ENCODE data around the gene ZNF558. TPM values are rescaled to one million over a fixed set of nuclear protein-coding genes. Genes with fewer than 3 reads are reported as not detected.
A peak's percentile ranks its signal among the peaks of the same experiment; 100 is the strongest.

Gene ZNF558
- total RNA-seq, 1 experiment from 2014 or later, result 18.7 TPM

DNA sequence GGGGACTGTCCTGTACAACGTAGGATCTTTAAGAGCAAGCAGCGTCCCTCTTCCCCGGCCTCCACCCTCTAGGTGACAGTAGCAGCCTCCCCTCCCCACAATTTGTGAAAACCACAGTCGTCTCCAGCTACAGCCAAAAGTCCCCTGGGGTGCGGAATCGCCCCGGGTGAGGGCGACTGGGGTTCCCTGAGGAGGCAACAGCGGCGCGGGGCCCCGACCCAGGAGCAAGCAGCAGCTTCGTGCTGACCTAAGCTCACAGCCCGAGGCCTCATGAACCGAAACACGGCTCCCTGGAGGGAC is 322 bp downstream of the ZNF558 start:
- no peak for TF ChIP-seq EZH2 (IDR thresholded peaks at IDR 0.05; ENCODE audit: borderline replicate concordance, low read depth, low read length, poor library complexity, severe bottlenecking)
- Histone ChIP-seq H3K4me3 (ENCODE audit: low read depth, low read length, poor library complexity, severe bottlenecking) (peak overlapping the region; percentile 88), H3K4me1 (ENCODE audit: insufficient read depth, low read length, poor library complexity, severe bottlenecking) (peaks cover 7% of the 10 kb centered on the region), H3K27ac (ENCODE audit: low read depth, low read length, poor library complexity, severe bottlenecking) (peak overlapping the region; percentile 98), H3K27me3 (replicated peaks; ENCODE audit: insufficient read depth, low read depth, low read length, poor library complexity) (no peaks in the 10 kb centered on the region), H3K36me3 (ENCODE audit: insufficient read depth, low read length, poor library complexity, severe bottlenecking) (peaks cover 4% of the 10 kb centered on the region), H3K9me3 (ENCODE audit: low read depth, low read length, poor library complexity, severe bottlenecking) (no peaks in the 10 kb centered on the region)
- no peak for DNase-seq (ENCODE audit: low spot score)
- intact Hi-C loops (cut with micrococcal nuclease; ENCODE audit: unreplicated experiment), result no loop called here
- BruUV-seq (replicated peaks), result no TSS peak
- ChIA-PET POLR2A (ENCODE audit: low non-redundant PET) (no interaction called here), CTCF (no interaction called here)

DNA sequence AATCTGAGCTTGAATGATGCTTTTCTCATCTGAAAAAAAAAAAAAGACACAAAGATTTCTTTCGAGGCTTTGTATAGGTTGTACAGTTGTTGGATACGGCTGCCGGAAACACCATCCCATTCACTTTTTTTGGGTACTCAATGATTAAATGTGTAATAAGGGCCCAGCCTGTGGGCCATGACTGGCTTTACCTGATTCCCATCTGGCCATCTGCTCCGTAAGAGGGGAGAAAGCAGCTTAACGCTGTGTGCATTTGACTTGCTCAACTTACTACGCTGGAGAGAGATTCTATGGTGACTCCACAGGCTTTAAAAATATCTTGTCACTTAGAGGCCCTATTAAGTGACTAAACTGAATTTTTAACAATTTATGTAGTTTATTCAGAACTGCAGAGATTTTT is 731 bp downstream of the ZNF558 start:
- no peak for DNase-seq (ENCODE audit: low spot score)
- H3K4me1 ChIP-seq (ENCODE audit: insufficient read depth, low read length, poor library complexity, severe bottlenecking), result peaks cover 7% of the 10 kb centered on the region
- H3K4me3 ChIP-seq (ENCODE audit: low read depth, low read length, poor library complexity, severe bottlenecking), result peak overlapping the region; percentile 88
- H3K9me3 ChIP-seq (ENCODE audit: low read depth, low read length, poor library complexity, severe bottlenecking), result no peaks in the 10 kb centered on the region
- POLR2A ChIA-PET (ENCODE audit: low non-redundant PET), result no interaction called here
- CTCF ChIA-PET, result no interaction called here
- TSS peak; percentile 54 for BruUV-seq (replicated peaks)
- peak overlapping the region; percentile 98 for H3K27ac ChIP-seq (ENCODE audit: low read depth, low read length, poor library complexity, severe bottlenecking)
- intact Hi-C loops (cut with micrococcal nuclease; ENCODE audit: unreplicated experiment), result no loop called here
- no peaks in the 10 kb centered on the region for H3K27me3 ChIP-seq (replicated peaks; ENCODE audit: insufficient read depth, low read depth, low read length, poor library complexity)
- no peak for TF ChIP-seq EZH2 (IDR thresholded peaks at IDR 0.05; ENCODE audit: borderline replicate concordance, low read depth, low read length, poor library complexity, severe bottlenecking)
- TF ChIP-seq, protein P1, sequence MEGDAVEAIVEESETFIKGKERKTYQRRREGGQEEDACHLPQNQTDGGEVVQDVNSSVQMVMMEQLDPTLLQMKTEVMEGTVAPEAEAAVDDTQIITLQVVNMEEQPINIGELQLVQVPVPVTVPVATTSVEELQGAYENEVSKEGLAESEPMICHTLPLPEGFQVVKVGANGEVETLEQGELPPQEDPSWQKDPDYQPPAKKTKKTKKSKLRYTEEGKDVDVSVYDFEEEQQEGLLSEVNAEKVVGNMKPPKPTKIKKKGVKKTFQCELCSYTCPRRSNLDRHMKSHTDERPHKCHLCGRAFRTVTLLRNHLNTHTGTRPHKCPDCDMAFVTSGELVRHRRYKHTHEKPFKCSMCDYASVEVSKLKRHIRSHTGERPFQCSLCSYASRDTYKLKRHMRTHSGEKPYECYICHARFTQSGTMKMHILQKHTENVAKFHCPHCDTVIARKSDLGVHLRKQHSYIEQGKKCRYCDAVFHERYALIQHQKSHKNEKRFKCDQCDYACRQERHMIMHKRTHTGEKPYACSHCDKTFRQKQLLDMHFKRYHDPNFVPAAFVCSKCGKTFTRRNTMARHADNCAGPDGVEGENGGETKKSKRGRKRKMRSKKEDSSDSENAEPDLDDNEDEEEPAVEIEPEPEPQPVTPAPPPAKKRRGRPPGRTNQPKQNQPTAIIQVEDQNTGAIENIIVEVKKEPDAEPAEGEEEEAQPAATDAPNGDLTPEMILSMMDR (conservative IDR thresholded peaks at IDR 0.05; ENCODE audit: low read depth, low read length), result no peak
- peaks cover 4% of the 10 kb centered on the region for H3K36me3 ChIP-seq (ENCODE audit: insufficient read depth, low read length, poor library complexity, severe bottlenecking)

DNA sequence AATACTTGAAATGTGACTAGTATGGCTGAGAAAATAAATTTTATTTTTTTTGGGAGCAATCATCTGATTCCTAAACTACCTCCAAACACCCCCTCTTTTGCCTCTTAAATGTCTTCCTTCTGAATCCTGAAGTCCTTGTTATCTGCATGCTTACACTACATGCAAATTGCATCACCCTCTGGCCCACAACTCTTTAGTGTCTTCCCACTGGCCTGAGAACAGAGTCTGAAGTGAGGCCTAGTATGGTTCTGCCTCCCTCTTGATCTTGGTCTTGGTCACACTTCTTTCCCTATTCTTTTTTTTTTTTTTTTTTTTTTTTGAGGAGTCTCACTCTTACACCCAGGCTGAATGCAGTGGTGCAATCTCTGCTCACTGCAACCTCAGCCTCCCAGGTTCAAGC is 4.8 kb downstream of the ZNF558 start:
- H3K4me3 ChIP-seq (ENCODE audit: low read depth, low read length, poor library complexity, severe bottlenecking), result no peak overlapping the region
- POLR2A ChIA-PET (ENCODE audit: low non-redundant PET), result no interaction called here
- no peaks in the 10 kb centered on the region for H3K9me3 ChIP-seq (ENCODE audit: low read depth, low read length, poor library complexity, severe bottlenecking)
- no peaks in the 10 kb centered on the region for H3K27me3 ChIP-seq (replicated peaks; ENCODE audit: insufficient read depth, low read depth, low read length, poor library complexity)
- H3K4me1 ChIP-seq (ENCODE audit: insufficient read depth, low read length, poor library complexity, severe bottlenecking), result peaks cover 7% of the 10 kb centered on the region
- no peak for TF ChIP-seq EZH2 (IDR thresholded peaks at IDR 0.05; ENCODE audit: borderline replicate concordance, low read depth, low read length, poor library complexity, severe bottlenecking)
- TF ChIP-seq, protein P1 (conservative IDR thresholded peaks at IDR 0.05; ENCODE audit: low read depth, low read length), result no peak
- intact Hi-C loops (cut with micrococcal nuclease; ENCODE audit: unreplicated experiment), result no loop called here
- DNase-seq (ENCODE audit: low spot score), result no peak
- H3K27ac ChIP-seq (ENCODE audit: low read depth, low read length, poor library complexity, severe bottlenecking), result no peak overlapping the region
- H3K36me3 ChIP-seq (ENCODE audit: insufficient read depth, low read length, poor library complexity, severe bottlenecking), result peaks cover 7% of the 10 kb centered on the region
- BruUV-seq (replicated peaks), result no TSS peak
- CTCF ChIA-PET, result no interaction called here

DNA sequence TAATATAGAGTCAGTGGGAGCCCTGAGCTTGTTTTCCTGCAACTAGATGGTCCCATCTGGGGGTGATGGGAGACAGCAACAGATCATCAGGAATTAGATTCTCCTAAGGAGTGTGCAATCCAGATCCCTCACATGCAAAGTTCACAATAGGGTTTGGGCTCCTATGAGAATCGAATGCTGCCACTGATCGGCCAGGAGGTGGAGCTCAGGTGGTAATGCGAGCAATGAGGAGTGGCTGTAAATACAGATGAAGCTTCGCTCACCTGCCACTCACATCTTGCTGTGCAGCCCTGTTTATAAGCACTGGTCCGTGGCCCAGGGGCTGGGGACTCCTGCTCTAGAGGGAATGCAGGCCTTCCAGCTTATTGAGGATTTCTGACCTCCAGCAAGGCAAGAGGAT is 5.7 kb downstream of the ZNF558 start:
- DNase-seq (ENCODE audit: low spot score), result no peak
- BruUV-seq (replicated peaks), result no TSS peak
- CTCF ChIA-PET, result no interaction called here
- Histone ChIP-seq H3K27ac (ENCODE audit: low read depth, low read length, poor library complexity, severe bottlenecking) (no peak overlapping the region), H3K9me3 (ENCODE audit: low read depth, low read length, poor library complexity, severe bottlenecking) (no peaks in the 10 kb centered on the region), H3K27me3 (replicated peaks; ENCODE audit: insufficient read depth, low read depth, low read length, poor library complexity) (no peaks in the 10 kb centered on the region), H3K36me3 (ENCODE audit: insufficient read depth, low read length, poor library complexity, severe bottlenecking) (peaks cover 11% of the 10 kb centered on the region), H3K4me1 (ENCODE audit: insufficient read depth, low read length, poor library complexity, severe bottlenecking) (peaks cover 4% of the 10 kb centered on the region), H3K4me3 (ENCODE audit: low read depth, low read length, poor library complexity, severe bottlenecking) (no peak overlapping the region)
- intact Hi-C loops (cut with micrococcal nuclease; ENCODE audit: unreplicated experiment), result no loop called here
- TF ChIP-seq, protein P1 (conservative IDR thresholded peaks at IDR 0.05; ENCODE audit: low read depth, low read length), result no peak
- POLR2A ChIA-PET (ENCODE audit: low non-redundant PET), result no interaction called here

Measured in A673 (cell line).